ENCODE data around the gene MDH1. TPM values are rescaled to one million over a fixed set of nuclear protein-coding genes. Genes with fewer than 3 reads are reported as not detected.

Gene MDH1
- total RNA-seq, 1 donor from 2014 or later: 103 TPM

DNA sequence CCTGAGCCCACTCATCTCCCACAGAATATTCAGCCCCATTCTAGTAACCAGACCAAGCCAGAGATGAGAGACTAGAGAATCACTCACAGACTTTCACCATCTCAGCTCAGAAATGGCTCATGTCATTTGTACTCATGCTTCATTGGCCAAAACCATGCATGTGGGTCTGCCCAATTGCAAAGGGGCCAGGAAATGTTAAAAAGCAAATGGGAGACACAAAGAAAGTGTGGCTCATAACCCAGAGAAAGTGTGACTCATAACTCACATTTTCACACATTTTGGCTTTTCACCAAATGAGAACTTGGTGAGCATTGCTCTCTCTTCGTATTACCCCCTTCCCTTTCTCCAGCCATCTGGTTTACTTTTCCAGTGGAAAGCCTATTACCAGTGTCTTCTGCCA is 66.2 kb downstream of the MDH1 start:
- no peak overlapping the region for H3K27ac ChIP-seq
- H3K36me3 ChIP-seq: no peaks in the 10 kb centered on the region
- no peak for TF ChIP-seq CTCF (IDR thresholded peaks at IDR 0.05)
- intact Hi-C loops (cut with DNase I): no loop called here
- H3K27me3 ChIP-seq: no peaks in the 10 kb centered on the region
- H3K4me3 ChIP-seq: no peak overlapping the region
- no peaks in the 10 kb centered on the region for H3K4me1 ChIP-seq
- no peak for DNase-seq
- ATAC-seq: no peak
- H3K9me3 ChIP-seq: no peaks in the 10 kb centered on the region

Other genes with a start within 250 kb of the MDH1 start
- gene WDPCP, start 486 bp upstream of the MDH1 start, total RNA-seq: 8.6 TPM

Data from upper lobe of right lung (tissue), 1 donor.